Fibroblast of skin of back (primary cell): Measurements from ENCODE around the gene SNORC. TPM values are rescaled to one million over a fixed set of nuclear protein-coding genes. Genes with fewer than 3 reads are reported as not detected.
"Not testable (repeated sequence)": the region's sequence is repeated elsewhere in the genome, so short reads cannot be mapped to it uniquely, and the experiment has no call there.

Source experiments
- DNase-seq: peaks from one replicate; pipeline ENCODE4 v3.0.0-alpha.2; 2013
- polyA plus RNA-seq, 2 experiments: library from polyadenylated mRNA; unstranded; fragments of 120-200 nt; gene quantifications; one replicate each; pipeline ENCODE4 v1.2.1, GENCODE V29; 2013; ENCODE audit not compliant: insufficient read length in 2 of 2

SNORC gene
- 0.35 TPM for polyA plus RNA-seq (2013, experiment 1 of 2; ENCODE audit: insufficient read length)
- 0.42 TPM for polyA plus RNA-seq (2013, experiment 2 of 2; ENCODE audit: insufficient read length)

DNA sequence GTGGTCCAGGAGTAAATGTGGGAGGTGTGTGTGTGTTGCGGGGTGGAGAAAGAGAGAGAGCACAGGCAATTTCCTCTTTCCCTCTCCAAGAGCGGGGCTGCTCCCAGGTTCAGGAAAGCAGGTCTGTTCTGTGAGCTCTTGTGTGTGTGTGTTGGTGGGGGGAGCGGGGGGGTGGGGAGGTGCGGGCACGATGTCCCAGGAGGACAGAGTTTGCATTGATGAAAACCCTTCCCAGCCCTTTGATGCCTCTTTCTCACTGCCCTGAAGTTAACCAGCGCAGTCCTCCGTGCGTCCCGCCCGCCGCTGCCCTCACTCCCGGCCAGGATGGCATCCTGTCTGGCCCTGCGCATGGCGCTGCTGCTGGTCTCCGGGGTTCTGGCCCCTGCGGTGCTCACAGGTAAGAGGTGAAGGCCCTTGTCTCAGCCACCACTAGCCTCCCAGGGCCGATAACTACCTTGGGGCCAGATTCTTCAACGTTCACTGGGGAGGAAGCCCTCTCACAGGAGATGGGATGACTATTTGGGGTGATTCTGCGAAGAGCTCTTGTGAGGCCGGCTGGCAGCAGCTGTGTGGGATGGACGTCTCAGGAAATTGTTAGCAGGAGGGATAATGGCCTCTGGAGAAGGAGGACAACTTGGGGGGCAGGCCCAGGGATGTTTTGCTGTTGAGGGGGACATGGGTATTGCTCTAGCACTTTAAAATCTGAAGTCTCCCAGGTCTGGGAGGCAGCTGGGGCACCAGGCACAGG, at the start of gene SNORC:
SNORC (plus strand) TSS at position 247 of the 748 bp plus-strand sequence; CDS start at position 325, 78 bp downstream.
- DNase-seq, result no peak

DNA sequence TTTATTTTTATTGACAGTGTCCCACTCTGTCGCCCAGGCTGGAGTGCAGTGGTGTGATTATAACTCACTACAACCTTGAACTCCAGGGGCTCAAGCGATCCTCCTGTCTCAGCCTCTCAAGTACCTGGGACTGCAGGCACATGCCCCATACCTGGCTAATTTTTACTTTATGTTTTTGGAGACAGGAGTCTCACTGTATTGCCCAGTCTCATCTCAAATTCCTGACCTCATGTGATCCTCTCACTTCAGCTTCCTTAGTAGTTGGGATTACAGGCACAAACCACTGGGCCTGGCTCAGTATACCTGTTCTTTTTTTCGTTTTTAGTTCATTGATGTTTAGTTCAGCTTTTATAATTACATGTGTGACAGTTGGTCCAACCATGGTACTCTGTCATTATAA, 40.1 kb upstream of the SNORC start:
- DNase-seq, result no peak

DNA sequence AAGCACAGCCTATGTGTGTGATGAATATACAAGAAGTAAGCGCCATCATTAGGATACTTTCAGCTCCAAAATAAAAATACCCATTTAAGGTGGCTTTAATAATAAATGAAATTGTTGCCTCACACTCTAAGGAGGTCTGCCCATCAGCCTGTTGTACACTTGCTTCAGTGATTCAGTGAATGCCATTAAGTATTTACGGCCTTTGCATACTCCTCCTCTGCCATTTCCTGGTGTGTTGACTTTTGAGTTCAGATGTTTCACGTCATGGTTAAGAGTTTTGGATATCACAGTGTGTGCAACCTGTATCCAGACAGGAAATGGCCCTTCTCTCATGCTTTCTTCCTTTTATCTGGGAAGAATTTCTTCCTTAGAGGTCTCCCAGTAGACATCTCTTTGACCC, 38.6 kb upstream of the SNORC start:
- DNase-seq, result no peak

DNA sequence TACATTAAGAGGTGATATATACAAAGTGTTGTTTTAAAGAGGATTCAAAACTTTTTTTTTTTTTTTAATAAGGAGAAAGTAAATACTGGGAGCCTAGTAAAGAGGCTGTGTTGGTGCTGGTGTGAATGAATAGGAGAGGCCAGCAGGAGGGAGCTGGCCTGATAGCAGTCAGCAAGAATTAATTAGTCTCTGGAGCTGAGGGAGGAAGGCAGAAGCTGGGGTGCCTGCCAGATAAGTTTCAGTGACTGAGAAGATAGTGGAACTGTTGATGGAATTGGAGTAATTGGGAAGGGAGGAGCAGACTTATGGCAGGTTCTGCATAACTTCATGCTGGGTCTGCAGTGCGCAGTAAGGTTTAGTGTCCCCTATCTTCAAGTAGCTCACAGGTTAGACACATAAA, 36.2 kb upstream of the SNORC start:
- DNase-seq, result no peak

DNA sequence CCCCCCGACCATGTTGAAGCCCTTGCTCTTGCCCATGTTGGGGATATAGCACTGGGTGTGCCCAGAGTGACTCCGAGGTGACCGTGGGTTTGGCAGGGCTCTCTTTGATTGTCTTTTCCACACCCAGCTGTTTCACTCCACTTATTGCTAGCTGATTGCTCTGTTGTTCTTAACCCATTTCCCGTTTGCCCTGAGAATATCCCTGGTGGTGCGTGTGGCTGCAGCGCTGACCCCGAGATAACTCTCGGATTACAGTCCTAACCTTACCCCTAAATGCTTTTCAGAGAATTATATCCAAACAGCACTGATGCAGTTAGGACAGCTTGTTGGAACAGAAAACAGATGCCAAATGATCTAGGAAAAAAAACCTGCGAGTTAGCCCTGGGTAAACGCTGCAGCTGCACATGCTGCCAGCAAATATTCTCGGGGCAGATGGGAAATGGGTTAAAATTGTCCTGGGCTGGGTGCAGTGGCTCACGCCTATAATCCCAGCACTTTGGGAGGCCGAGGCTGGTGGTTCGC, 34.3 kb upstream of the SNORC start:
- no peak for DNase-seq

DNA sequence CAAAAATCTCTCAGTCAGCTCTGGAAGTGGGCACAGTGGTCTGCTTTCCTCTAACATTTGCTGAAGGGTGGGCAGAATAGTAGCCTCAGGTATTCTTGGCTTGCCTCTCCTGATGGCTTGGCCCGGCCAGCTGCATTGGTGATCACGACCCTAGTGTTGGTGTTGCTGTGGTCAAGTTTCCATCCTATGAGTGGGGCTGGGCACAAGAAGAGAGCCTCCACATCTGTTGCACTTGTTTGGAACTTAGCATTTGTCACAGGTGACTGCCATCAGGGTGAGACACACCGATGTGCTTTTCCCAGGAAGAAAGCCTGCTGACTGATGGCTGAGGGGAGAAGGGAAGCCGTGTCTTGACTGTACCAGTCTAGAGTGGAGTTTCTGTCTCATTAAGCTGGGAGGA, 33.1 kb upstream of the SNORC start:
- no peak for DNase-seq

DNA sequence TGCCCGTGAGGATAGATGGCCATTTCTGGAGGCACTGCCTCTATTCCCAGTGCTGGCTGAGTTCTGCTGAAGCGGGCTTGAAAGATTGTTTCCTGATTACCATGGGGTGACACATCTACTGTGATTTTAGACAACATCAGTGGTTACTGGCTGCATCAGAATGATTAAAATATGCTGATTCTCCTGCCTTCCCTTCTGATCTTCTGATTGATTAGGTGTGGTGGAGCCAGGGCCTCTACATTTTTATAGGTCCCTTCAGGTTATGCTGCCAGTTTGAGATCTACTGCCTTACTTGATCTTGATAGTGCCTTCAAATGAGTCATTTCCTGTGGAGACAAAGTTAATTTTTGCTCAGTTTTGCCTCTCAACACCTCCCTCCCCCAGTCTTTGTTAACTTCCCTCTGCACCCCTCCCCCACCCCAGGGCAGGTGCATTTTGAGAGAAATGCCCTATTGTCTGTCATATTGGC, 31.6 kb upstream of the SNORC start:
- no peak for DNase-seq

DNA sequence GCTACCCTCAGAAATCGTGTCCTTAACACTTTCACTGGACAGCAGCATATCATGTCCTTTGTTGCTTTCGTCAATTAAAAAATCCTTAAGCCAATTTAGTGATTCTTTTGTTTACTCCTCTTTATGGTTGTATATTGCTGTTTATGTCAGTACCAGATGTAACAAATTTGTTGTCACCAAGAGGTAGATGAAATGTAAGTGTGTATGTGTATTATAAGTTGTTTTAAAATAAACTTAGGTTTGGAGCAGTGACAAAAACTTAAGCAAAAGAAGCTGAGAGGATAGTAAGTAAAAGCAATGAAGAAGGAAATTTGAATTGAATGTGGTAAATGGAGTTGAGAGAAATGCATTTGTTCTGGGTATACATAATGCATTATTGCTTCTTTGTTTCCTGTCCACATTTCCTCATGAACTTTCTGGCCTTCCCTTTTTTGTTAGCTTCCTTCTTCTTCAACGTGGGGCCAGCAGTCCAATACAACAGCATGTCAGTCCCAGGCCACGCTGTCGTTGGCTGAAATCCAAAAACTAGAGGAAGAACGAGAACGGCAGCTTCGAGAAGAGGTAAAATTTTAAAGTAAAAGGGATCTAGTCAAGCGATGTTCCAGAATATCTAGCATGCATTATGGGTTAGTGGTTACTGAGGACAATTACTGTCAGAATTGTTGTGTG, 30.5 kb upstream of the SNORC start:
- DNase-seq, result no peak

DNA sequence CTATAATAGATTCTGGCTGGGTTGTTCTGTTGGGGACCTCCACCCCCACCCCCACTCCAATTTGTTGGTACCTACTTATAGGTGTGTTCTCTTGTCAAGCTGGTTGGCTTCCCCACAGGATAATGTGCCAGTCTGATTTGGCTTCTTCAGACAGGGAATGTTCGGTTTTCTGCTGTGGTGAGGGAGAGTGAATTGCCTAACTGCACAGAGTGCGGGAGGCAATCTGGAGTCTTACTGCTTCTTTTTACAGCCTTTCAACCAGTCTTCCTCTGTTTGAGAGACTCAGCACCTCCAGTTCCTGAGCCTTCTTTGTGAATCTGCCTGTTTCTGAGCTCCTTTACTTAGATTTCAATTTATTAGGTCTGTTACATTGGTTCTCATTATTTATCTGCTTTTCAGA, 27.4 kb upstream of the SNORC start:
- no peak for DNase-seq

DNA sequence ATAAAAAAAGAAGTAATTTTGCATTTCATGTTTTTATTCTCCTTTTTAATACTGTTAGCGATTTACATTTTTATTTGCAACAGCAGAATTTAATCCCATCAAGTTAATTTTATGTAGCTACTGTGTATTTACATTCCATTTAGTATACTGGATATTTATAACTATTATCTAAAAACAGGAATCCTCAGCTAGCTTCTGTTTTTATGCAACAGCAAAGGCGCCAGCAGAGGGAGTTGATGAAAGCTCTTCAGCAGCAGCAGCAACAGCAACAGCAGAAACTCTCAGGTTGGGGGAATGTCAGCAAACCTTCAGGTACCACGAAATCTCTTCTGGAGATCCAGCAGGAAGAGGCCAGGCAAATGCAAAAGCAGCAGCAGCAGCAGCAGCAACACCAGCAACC, 26.2 kb upstream of the SNORC start:
- DNase-seq, result no peak

DNA sequence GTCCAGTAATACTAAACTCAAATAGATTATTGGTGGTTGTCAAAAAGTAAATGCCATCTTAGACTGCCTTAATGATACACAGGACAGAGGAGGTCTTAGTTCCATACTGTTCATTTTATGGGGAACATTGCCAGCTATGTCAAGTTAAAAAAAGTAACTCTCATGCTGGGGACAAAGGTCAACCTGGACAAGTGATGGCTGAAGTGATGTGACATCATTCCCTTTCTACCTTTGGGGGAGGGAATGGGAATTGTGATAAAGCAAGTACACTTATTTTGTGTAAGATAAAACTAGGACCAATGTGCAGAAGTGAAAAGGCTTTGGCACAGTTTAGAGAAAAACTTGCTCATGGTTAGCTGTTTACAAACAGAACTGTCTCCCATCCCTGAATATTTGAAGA, 24.0 kb upstream of the SNORC start:
- DNase-seq, result no peak

DNA sequence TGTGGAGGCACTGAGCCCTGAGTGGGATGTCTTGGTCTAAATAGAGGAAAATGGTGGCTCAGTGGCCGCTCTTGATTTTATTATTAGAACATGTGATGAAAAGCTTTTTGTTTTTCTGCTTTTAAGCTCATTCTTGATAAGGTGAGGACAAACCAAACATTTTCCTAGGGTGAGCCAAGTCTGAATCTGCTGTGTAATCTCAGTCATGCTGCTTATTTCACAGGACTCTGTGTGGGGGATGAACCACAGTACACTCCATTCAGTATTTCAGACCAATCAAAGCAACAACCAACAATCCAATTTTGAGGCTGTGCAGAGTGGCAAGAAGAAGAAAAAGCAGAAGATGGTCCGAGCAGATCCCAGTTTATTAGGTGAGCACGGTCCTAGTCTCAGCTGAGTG, 20.0 kb upstream of the SNORC start:
- DNase-seq, result no peak

DNA sequence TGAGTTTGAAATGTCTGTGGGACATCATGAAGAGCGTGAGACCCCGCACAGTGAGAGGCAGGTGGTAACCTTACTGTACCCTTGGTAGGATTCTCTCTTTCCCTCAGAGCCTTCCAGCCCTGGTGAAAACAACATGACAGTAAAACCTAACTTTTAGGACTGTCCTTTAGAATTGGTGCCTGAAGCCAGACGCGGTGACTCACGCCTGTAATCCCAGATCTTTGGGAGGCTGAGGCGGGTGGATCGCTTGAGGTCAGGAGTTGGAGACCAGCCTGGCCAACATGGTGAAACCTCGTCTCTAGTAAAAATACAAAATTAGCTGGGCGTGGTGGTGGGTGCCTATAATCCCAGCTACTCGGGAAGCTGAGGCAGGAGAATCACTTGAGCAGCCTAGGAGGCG, 18.0 kb upstream of the SNORC start:
- not testable (repeated sequence) for DNase-seq

DNA sequence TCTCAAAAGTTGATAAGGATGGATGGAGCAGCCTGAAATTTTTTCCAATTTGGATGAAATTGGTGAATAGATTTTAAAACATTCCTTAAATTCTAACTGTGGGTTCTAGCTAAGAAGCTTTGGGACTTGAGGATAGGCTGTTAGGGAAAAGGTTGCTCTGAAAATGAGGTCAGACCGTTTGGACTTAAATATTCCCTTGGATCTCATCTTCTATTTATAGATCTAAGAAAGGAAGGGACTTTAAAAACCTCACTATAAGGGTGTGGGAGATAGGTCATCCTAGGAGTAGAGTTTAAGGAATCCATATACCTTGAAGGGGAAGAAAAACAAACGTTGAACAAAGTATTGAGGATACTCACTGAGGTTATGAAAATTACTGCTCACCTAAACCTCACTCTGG, 17.4 kb upstream of the SNORC start:
- no peak for DNase-seq

DNA sequence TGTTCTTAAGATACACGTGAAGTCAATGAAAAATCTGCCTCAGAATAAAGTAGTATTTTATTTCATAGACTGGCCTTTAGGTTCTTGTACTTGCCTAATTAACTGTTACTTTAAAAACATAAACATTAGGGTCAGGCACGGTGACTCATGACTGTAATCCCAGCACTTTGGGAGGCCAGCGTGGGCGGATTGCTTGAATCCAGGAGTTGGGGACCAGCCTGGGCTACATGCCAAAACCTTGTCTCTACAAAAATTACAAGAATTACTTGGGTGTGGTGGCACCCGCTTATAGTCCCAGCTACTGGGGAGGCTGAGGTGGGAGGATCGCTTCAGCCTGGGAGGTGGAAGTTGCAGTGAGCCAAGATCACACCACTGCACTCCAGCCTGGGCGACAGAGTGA, 16.0 kb upstream of the SNORC start:
- peak; percentile 60 for DNase-seq

DNA sequence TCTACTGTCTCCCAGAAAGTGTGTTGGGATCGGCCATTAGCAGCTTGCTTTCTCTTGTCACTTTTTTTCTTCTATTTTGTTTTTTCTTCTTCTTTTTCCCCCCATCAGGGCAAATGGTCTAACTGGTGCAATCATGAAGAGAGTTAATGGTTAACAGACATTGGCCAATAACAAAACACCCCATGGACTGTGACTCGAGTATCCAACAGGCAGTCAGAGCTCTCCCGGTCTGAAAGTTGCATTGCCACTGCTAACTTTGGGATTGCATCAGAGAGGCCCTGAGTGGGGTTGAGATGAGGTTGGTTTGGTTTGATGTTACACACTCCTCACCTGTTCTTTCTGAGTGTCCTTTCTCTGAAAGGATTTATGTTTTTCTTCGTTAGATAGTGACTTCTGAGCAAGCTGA, 12.9 kb upstream of the SNORC start:
- no peak for DNase-seq

DNA sequence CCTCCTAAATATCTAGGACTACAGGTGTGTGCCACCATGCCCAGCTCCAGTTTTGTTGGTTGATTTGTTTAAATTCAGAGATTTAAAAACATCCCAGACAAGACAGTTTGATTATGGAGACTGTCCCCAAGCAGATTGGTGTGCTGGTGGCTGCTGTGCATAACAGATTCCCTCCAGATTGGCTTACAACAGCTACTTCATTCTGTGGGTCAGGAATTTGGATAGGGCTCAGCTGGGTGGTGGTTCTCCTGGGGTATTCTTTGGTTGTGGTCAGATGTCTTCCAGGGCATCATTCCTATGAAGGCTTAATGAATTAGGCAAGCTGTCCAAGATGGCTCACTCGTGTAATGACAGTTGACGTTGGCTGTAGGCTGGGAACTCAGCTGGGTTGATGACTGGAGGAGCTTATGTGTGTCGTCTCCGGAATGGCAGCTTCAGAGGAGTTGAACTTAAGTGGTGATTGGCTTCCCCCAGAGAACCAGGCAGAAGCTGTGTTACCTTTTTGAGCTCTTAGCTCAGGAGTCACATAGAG, 10.6 kb upstream of the SNORC start:
- no peak for DNase-seq

DNA sequence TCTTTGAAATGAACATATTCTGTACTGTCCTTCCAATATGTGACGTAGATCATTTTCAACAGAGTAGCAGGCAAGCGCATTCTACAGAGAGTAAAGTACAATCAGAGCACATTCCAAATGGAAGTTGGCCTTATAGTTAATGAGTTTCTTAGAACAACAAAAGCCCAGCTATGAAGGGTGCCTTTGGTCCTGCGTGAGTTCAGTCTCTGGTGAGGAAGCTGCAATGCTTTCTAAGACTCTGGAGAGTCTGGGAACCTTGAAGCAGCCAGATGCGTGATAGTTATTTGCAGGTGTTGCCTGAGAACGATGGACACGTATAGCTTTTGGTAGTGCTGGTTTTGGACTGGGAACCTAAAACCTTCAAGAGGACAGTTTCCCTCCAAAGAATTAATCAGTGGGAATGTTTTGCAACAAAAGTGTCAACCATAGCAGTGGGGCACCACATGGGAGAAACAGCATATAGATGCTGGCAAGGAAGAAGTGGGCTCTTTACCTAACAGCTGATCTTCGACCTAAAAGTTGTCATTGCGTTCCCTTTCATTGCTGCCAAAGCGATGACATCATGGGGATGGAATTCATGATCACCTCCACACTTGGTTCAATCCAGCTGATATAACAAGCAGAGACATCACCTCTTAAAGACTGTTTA, 9.3 kb upstream of the SNORC start:
- DNase-seq, result no peak

DNA sequence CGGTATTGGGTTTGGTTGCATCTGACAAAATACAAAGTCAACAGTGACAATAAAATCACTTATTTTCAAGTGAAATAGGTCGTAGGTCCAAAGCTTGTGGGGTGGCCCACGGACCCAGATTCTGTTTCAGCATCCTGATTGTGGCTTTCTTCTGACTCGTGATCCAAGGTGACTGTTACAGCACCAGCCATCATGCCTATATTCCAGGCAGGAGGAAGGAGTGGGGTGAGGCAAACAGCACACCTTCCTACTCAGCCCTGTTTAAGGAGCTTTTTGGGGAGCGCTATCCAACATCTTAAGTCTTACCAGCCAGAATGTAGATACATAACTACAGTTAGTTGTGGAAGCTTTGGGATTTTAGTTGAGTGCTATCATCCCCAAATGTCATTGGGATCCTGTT, 8.7 kb upstream of the SNORC start:
- DNase-seq, result no peak

DNA sequence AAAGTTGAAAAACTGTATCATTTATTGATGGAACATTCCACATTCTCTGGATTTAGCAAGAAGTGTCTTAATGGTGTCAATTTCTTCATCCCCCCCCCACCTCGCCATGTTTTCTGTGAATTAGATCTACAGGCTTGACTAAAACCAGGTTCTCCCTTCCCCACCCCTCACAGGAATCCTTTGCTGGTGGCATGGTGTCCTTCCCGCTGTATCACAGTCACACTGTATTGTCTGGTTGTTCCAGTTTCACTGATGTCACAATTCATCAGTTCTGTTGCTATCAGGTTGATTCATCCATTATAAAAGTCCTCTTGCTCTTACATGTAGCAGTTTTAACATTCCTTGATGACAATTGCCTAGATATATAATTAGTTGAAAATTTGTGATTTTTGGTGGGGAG, 6.1 kb upstream of the SNORC start:
- no peak for DNase-seq

DNA sequence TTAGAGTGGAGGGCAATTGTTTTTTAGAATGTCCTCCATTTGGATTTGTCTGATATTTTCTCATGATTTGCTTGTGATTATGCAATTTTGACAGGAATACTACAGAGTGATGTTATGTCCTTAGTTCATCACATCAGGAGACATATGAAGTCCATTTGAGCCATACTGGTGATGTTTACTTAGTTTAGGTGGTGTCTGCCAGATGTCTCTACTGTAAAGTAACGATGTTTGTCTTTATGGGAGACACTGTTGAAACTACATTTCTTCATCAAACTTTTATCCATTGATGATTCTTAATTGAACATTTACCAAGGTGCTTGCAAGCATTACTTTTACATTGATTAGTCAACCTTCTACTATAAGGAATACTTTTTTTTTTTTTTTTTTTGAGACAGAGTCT, 4.9 kb upstream of the SNORC start:
- no peak for DNase-seq

DNA sequence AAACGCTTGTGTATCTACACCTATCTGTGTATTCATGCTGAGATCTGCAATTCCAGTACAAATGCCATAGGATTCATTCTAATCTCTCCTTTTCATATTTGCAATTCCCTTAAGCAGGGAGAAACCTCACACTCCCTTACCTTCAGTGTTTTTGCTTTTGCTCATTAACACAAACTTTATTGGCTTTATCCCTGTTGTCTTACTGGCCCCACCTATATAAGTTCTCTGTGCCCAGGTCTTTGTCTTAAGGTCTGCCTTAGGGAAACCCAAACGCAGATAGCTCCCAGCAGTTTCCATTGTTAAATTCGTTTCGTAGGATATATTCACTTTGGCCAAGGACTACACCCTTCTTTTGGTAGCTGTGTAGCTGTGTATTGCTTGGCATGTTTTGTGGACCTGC, 4.0 kb upstream of the SNORC start:
- DNase-seq, result no peak
